Measurements from ENCODE around the gene ELOVL6. TPM values are rescaled to one million over a fixed set of nuclear protein-coding genes. Genes with fewer than 3 reads are reported as not detected.
A peak's percentile ranks its signal among the peaks of the same experiment; 100 is the strongest.

ELOVL6 gene
- total and polyA plus RNA-seq, 9 of the 15 experiments (the other 6 are each of a cell fraction or from before 2014, with no cell fraction given): 18.3 to 82.6 (median 46.0) TPM

GRCh38 chr4:110085131-110085530 is 113.3 kb downstream of the ELOVL6 start (continued):
- TF ChIP-seq, protein P1, sequence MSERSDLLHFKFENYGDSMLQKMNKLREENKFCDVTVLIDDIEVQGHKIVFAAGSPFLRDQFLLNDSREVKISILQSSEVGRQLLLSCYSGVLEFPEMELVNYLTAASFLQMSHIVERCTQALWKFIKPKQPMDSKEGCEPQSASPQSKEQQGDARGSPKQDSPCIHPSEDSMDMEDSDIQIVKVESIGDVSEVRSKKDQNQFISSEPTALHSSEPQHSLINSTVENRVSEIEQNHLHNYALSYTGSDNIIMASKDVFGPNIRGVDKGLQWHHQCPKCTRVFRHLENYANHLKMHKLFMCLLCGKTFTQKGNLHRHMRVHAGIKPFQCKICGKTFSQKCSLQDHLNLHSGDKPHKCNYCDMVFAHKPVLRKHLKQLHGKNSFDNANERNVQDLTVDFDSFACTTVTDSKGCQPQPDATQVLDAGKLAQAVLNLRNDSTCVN (CRISPR knock-in tag; IDR thresholded peaks at IDR 0.05): no peak
- TF ChIP-seq U2AF2 (optimal IDR thresholded peaks at IDR 0.05; ENCODE audit: low read depth, low read length): no peak
- TF ChIP-seq ZKSCAN1 (IDR thresholded peaks at IDR 0.05; ENCODE audit: low read depth, low read length): no peak
- no peak for TF ChIP-seq YBX1 (IDR thresholded peaks at IDR 0.05)
- TF ChIP-seq MTA2 (IDR thresholded peaks at IDR 0.05; ENCODE audit: low read depth): no peak
- TF ChIP-seq JUND (IDR thresholded peaks at IDR 0.05; ENCODE audit: borderline replicate concordance, low read depth, low read length): no peak
- no peak for TF ChIP-seq JUND (tag; IDR thresholded peaks at IDR 0.05; ENCODE audit: borderline replicate concordance, low read depth, low read length)
- TF ChIP-seq NR2C1 (IDR thresholded peaks at IDR 0.05): peak; percentile 67
- peak; percentile 81 for TF ChIP-seq NR2C1 (tag; IDR thresholded peaks at IDR 0.05)
- TF ChIP-seq DNMT1 (IDR thresholded peaks at IDR 0.05): no peak
- TF ChIP-seq GABPA (tag; conservative IDR thresholded peaks at IDR 0.05; ENCODE audit: low read depth): peak; percentile 66
- TF ChIP-seq SMC3 (conservative IDR thresholded peaks at IDR 0.05; ENCODE audit: insufficient read depth, low read depth, low read length): no peak
- no peak for TF ChIP-seq ZNF75A (CRISPR knock-in tag; IDR thresholded peaks at IDR 0.05)
- no peak for TF ChIP-seq TBL1XR1 (IDR thresholded peaks at IDR 0.05; ENCODE audit: low read length in 2 of 2)
- TF ChIP-seq DMBX1 (CRISPR knock-in tag; IDR thresholded peaks at IDR 0.05; ENCODE audit: borderline replicate concordance): no peak
- TF ChIP-seq RFX7 (CRISPR knock-in tag; IDR thresholded peaks at IDR 0.05): no peak
- no peak for TF ChIP-seq SNRNP70 (optimal IDR thresholded peaks at IDR 0.05; ENCODE audit: low read depth, low read length)
- TF ChIP-seq ETV1 (tag; conservative IDR thresholded peaks at IDR 0.05; ENCODE audit: low read depth): peak; percentile 74
- TF ChIP-seq ZNF354B (CRISPR knock-in tag; IDR thresholded peaks at IDR 0.05): no peak
- no peak for TF ChIP-seq HDAC1 (IDR thresholded peaks at IDR 0.05)
- TF ChIP-seq, protein P2, sequence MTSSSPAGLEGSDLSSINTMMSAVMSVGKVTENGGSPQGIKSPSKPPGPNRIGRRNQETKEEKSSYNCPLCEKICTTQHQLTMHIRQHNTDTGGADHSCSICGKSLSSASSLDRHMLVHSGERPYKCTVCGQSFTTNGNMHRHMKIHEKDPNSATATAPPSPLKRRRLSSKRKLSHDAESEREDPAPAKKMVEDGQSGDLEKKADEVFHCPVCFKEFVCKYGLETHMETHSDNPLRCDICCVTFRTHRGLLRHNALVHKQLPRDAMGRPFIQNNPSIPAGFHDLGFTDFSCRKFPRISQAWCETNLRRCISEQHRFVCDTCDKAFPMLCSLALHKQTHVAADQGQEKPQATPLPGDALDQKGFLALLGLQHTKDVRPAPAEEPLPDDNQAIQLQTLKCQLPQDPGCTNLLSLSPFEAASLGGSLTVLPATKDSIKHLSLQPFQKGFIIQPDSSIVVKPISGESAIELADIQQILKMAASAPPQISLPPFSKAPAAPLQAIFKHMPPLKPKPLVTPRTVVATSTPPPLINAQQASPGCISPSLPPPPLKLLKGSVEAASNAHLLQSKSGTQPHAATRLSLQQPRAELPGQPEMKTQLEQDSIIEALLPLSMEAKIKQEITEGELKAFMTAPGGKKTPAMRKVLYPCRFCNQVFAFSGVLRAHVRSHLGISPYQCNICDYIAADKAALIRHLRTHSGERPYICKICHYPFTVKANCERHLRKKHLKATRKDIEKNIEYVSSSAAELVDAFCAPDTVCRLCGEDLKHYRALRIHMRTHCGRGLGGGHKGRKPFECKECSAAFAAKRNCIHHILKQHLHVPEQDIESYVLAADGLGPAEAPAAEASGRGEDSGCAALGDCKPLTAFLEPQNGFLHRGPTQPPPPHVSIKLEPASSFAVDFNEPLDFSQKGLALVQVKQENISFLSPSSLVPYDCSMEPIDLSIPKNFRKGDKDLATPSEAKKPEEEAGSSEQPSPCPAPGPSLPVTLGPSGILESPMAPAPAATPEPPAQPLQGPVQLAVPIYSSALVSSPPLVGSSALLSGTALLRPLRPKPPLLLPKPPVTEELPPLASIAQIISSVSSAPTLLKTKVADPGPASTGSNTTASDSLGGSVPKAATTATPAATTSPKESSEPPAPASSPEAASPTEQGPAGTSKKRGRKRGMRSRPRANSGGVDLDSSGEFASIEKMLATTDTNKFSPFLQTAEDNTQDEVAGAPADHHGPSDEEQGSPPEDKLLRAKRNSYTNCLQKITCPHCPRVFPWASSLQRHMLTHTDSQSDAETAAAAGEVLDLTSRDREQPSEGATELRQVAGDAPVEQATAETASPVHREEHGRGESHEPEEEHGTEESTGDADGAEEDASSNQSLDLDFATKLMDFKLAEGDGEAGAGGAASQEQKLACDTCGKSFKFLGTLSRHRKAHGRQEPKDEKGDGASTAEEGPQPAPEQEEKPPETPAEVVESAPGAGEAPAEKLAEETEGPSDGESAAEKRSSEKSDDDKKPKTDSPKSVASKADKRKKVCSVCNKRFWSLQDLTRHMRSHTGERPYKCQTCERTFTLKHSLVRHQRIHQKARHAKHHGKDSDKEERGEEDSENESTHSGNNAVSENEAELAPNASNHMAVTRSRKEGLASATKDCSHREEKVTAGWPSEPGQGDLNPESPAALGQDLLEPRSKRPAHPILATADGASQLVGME (CRISPR knock-in tag; IDR thresholded peaks at IDR 0.05): no peak
- TF ChIP-seq MECOM (CRISPR knock-in tag; IDR thresholded peaks at IDR 0.05): no peak
- TF ChIP-seq YY1 (IDR thresholded peaks at IDR 0.05; ENCODE audit: borderline replicate concordance in 1 of 3, control insufficient read depth in 1 of 3, extremely low read depth in 1 of 3, insufficient read depth in 3 of 3, insufficient read length in 1 of 3, insufficient replicate concordance in 2 of 3, low read depth in 1 of 3, low read length in 2 of 3): no peak
- TF ChIP-seq BCOR (IDR thresholded peaks at IDR 0.05): no peak
